Effector CD4-positive, alpha-beta T cell (primary cell): Measurements from ENCODE around the gene NEIL3.

Experiments
- DNase-seq: peaks from one replicate; pipeline ENCODE4 v3.0.0-alpha.2; 2020

The NEIL3 gene

DNA sequence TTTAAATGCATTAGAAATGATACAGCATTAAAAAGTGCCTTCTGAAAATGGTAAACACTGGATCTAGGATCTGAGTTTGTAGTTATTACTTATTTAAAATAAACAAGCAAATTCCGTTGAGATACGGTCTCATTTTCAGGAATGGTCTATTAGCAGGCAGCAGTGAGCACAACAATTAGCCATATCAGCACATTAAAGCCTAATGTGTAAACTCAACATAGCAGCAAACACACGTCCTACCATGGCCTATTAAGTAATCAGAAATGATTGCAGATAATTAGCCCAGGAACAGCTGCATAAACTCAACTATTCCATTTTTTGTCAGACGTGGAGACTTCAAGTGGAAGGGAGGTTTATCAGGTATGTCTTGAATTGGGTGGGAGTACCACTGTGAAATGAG lies 61.8 kb downstream of the NEIL3 start:
- no peak for DNase-seq

GRCh38 chr4:177374966-177375365 lies 65.3 kb downstream of the NEIL3 start:
- no peak for DNase-seq

DNA sequence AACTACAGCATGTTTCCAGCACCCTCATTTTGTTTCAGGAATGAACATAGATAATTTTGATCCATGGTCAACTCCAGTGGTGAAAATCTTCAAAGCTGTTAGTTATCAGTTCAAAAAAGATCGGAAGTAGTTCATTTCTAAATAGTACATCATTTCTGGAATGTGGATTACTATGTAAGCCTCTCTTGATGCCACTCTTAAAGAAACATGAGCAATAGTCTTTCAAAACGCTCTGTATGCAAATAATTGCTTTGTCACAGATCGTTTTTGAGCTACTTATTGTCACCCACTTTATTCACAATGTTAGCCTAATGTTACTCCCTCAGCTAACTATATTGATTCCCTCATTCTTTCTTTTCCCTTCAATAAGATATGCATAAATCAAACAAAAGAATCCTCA lies 65.7 kb downstream of the NEIL3 start:
- no peak for DNase-seq

GRCh38 chr4:177376024-177376423 lies 66.3 kb downstream of the NEIL3 start:
- no peak for DNase-seq

GRCh38 chr4:177380730-177381287 lies 71.1 kb downstream of the NEIL3 start:
- DNase-seq: no peak

- no peak for DNase-seq
Measured at GRCh38 chr4:177381762-177382310, 72.2 kb downstream of the NEIL3 start.

DNA sequence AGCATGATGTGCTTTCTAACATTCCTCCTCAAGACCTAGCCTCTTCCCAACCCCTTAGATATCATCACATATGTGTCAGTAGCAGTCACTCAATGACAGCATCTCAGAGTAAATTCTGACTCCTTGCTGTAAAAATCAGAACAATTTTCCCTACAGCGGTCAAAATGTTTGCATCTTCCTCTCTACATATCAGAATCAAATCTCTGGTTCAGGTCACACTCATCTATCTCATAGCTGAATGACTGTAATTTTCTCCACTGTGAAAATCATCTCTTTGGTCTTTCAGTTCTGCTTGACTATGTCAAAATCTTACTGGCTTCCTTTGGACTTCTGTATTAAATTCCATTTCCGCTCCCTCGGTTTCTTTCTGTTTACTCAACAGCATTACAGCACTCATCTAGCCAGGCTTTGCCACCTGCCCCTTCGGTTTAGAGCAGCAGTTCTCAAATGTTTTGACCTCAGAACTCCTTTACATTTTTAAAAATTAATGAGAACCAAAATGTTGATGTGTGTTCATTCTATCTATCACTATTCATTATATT lies 75.3 kb downstream of the NEIL3 start:
- DNase-seq: no peak

DNA sequence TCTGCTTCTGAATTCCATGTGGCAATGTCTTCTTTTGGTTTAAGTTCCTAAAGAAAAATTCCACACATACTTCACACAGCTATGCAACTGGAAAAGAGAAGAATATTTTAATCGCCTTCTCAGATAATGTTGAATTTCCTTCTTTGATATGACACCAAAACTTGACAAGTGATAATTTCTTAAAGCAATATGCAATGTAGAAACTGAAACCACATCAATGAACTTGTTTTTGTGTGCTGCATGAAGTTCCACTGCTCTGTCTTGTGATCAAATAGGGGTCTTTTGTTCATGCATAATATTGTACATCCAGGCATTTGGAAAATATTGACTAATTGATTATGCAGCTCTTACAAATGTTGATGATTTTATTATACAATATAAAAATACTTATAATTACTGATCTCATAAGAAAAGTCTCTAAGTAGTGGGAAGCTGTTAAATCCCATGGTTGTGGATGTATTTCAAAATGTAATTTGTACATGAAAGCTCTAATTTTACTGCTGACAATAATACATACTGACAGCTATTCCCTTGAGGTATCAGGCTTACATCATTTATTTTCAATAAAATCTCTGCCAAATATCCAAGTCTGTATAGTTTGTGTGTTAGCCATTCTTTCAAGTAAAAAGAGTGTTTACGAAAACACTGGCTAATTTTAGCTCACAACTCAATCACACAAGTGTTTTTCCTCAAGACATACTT lies 76.1 kb downstream of the NEIL3 start:
- no peak for DNase-seq

GRCh38 chr4:177386278-177386815 lies 76.7 kb downstream of the NEIL3 start:
- DNase-seq: no peak

DNA sequence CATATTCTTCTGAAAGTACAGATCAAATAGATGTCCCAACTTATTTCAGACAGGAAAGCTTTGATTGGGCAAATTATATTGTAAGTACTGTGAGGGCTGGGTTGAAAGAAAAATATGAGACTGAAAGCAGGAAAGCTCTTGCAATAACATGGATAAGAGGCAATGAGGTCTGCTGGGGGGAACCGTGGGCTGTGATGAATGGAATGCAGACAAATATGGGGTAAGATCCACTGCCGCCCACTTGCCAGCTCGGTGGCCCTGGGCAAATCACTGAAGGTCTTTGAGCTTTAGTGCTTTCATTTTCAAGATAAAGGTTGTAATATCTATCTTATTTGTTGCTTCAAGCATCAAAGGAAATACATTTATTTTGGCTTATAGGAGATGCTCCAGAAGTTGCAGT lies 81.6 kb downstream of the NEIL3 start:
- no peak for DNase-seq

GRCh38 chr4:177391953-177392352 lies 82.3 kb downstream of the NEIL3 start:
- no peak for DNase-seq

GRCh38 chr4:177393236-177393635 lies 83.6 kb downstream of the NEIL3 start:
- DNase-seq: no peak

DNA sequence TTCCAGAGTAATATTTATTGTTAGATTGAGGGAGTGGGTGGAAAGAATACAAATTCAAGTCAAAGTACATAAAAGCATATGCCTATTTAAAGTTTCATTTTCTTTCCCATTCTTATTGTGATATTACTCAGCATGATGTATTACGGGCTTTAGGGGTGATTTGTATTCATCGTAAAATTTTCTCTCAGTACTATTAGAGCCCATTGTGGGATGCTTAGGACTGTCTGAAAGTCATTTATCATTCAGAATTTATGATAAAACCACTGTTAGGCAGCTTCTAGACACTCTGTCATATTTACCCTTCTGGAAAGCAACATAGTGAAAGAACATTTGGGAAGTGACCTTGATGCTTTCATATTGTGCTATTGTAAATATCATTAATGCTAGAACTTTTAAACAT lies 86.7 kb downstream of the NEIL3 start:
- no peak for DNase-seq

- no peak for DNase-seq
Measured at GRCh38 chr4:177400030-177400429, 90.4 kb downstream of the NEIL3 start.

GRCh38 chr4:177401658-177402273 lies 92.1 kb downstream of the NEIL3 start:
- no peak for DNase-seq

- DNase-seq: no peak
Measured at GRCh38 chr4:177403746-177404145, 94.1 kb downstream of the NEIL3 start.

- no peak for DNase-seq
Measured at GRCh38 chr4:177404342-177404741, 94.7 kb downstream of the NEIL3 start.

- no peak for DNase-seq
Measured at GRCh38 chr4:177404986-177405385, 95.3 kb downstream of the NEIL3 start.

DNA sequence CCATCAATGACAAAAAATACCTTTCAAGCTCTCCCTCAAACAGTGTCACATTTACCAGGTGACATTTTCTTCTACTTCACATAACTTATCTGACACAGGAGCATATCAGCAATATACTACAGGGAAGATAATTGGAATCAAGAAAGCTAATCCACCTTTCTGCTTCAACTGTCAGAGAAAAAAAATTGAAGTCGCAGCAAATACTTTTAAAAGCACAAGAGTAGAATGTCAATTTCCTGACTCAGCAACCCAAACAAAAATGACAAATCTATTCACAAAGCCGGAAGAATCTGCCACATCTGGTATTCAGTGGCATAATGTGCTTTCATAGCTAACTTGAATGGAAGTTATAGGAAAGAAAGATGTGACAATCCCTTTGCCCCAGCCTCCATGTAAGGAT lies 95.8 kb downstream of the NEIL3 start:
- no peak for DNase-seq

- no peak for DNase-seq
Measured at GRCh38 chr4:177408023-177408422, 98.3 kb downstream of the NEIL3 start.

DNA sequence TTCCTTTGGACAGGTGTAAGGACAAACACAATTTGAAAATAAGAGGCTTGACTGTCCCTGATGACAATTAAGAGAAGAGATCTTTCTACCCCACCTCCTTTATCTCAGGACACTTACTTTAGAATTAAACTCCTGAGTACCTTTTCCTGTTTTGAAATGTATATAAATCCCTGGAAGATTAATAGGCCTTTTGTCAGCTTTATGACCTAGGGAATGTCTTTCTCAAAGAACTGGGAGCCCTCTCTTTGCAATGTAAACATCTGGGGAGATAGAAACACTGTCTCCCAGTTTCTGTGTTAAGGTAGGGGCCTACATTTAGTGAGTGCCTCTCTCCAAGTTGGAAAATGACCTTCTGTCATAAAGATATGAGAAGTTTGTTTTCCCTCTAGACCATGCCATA lies 100.9 kb downstream of the NEIL3 start:
- DNase-seq: no peak

DNA sequence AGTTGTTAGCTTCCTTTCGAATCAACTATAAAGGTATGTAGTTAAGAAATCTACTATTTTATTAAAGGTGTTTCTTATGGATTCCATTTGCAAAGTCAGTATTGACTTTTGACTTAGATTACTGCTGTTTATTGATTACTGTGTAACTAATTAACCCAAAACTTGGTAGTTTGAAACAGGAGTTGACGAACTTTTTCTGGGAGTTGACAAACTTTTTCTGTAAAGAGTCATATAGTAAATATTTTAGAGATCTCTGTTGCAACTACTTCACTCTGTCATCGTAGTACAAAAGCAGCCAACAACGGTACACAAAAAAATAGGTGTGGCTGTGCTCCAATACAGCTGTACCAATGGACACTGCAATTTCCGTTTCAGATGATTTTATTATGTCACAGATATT lies 102.3 kb downstream of the NEIL3 start:
- no peak for DNase-seq
